DMS79 (cell line): ENCODE results near the gene MFSD2A.
"Not testable (repeated sequence)": the region's sequence is repeated elsewhere in the genome, so short reads cannot be mapped to it uniquely, and the experiment has no call there.

Experiments used
- DNase-seq: peaks from one replicate; lab custom pipeline; 2025; lab: John Stamatoyannopoulos, UW

Gene MFSD2A

GRCh38 chr1:39969048-39969447 is 14.1 kb downstream of the MFSD2A start:
- DNase-seq = no peak

DNA sequence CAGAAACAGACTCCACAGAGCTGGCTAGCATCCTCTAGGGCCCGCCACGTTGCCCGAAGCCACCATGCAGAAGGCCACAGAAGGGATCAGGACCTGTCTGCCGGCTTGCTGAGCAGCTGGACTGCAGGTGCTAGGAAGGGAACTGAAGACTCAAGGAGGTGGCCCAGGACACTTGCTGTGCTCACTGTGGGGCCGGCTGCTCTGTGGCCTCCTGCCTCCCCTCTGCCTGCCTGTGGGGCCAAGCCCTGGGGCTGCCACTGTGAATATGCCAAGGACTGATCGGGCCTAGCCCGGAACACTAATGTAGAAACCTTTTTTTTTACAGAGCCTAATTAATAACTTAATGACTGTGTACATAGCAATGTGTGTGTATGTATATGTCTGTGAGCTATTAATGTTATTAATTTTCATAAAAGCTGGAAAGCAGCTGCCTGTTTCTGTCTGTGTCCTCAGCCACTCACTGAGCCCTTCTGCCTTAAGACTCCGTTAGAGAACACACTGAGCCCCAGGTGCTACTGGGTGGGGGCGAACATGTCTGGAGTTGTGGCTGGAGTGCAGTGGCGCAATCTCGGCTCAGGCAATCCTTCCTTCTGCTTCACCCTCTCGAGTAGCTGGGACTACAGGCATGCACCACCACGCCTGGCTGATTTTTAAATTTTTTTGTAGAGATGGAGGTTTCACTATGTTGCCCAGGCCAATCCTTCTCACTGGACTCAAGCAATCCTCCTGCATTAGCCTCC is 14.8 kb downstream of the MFSD2A start:
- no peak for DNase-seq

DNA sequence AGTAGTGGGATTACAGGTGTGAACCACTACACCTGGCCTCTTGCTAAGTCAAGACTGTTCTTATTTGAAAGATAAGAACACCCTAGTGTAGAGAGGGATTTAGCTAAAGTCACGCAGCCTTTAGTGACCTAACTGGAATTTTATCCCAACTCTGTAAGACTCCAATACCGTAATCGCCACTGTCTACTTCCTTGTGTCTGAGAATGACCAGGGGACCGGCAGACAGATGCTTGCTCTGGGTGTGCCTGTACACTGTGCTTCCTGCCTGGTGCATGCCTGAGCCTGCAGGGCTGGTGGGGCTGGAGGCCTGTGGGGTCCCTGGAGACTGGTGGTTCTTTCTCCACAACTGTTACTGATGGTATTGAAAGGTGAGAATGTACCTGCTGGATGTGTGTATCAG is 15.3 kb downstream of the MFSD2A start:
- DNase-seq = no peak

GRCh38 chr1:39971138-39971537 is 16.2 kb downstream of the MFSD2A start:
- no peak for DNase-seq

- peak; percentile 65 for DNase-seq
Observed at GRCh38 chr1:39973503-39974135, 18.7 kb downstream of the MFSD2A start.

- no peak for DNase-seq
Observed at GRCh38 chr1:39976732-39977131, 21.8 kb downstream of the MFSD2A start.

GRCh38 chr1:39977202-39977601 is 22.3 kb downstream of the MFSD2A start:
- no peak for DNase-seq

- DNase-seq = no peak
Observed at GRCh38 chr1:39979654-39980053, 24.7 kb downstream of the MFSD2A start.

GRCh38 chr1:39980555-39981313 is 25.8 kb downstream of the MFSD2A start:
- no peak for DNase-seq

GRCh38 chr1:39981385-39981784 is 26.4 kb downstream of the MFSD2A start:
- no peak for DNase-seq

- no peak for DNase-seq
Observed at GRCh38 chr1:39981945-39982344, 27.0 kb downstream of the MFSD2A start.

- DNase-seq = not testable (repeated sequence)
Observed at GRCh38 chr1:39984480-39984879, 29.5 kb downstream of the MFSD2A start.

- DNase-seq = no peak
Observed at GRCh38 chr1:39984951-39985350, 30.0 kb downstream of the MFSD2A start.

- DNase-seq = no peak
Observed at GRCh38 chr1:39987869-39988268, 32.9 kb downstream of the MFSD2A start.

- DNase-seq = no peak
Observed at GRCh38 chr1:39988618-39989343, 33.8 kb downstream of the MFSD2A start.

GRCh38 chr1:39990428-39990827 is 35.5 kb downstream of the MFSD2A start:
- no peak for DNase-seq

GRCh38 chr1:39992234-39992633 is 37.3 kb downstream of the MFSD2A start:
- DNase-seq = no peak

DNA sequence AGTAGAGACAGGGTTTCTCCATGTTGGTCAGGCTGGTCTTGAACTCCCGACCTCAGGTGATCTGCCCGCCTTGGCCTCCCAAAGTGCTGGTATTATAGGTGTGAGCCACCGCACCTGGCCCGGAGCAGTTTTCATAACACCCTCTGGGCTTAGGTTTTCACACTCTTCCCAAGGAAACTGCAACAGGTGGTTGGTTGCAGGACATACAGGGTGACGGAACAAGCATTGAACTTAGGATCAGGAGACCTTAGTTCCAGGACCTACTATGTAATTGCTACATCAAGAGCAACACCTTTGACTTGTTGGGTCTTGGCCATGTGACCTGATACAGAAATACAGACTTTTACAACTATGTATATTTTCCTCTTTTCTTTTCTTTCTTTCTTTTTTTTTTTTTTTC is 37.9 kb downstream of the MFSD2A start:
- no peak for DNase-seq

GRCh38 chr1:39995973-39996393 is 41.0 kb downstream of the MFSD2A start:
- DNase-seq = no peak

DNA sequence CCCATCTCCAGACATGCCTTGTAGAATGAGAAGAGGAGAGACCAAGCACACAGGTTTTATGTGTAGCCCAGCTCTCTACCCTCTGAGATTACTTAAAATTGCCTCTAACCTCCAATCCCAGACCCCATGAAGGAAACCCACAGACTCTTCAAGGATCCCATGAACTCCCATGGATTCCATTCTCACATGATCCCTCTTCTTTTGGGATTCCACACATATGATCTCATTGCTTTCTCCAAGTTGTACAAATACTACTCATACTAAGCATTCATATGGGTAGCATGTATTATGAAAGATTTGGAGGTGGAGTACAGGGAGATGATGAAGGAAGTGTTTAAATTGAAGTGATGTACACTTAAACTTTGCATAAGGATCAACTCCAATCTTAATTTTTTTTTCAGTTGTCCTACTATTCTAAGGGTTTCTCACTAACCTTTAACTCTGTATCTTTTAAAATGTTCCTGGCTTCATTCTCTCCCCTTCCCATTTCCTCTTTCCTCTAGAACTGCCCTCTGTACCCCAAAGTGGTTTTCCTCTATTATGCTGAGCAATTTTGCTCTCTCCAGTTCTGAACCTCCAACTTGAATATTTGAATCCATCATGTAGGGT is 41.6 kb downstream of the MFSD2A start:
- DNase-seq = no peak

- no peak for DNase-seq
Observed at GRCh38 chr1:40001456-40001855, 46.5 kb downstream of the MFSD2A start.
